ENCODE data around the gene MRPL37. TPM values are rescaled to one million over a fixed set of nuclear protein-coding genes. Genes with fewer than 3 reads are reported as not detected.

Gene MRPL37
- total RNA-seq, 2 experiments from 2014 or later, result 107 to 126 TPM

GRCh38 chr1:54156986-54157385 is 43.0 kb upstream of the MRPL37 start:
- H3K9me3 ChIP-seq (ENCODE audit: low read length), result no peaks in the 10 kb centered on the region
- H3K4me1 ChIP-seq (ENCODE audit: insufficient read depth, low read length, poor library complexity, severe bottlenecking), result peaks cover 8% of the 10 kb centered on the region
- no peak overlapping the region for H3K4me2 ChIP-seq (ENCODE audit: low read length)
- BruUV-seq (replicated peaks), result no TSS peak
- intact Hi-C loops (cut with micrococcal nuclease; ENCODE audit: unreplicated experiment), result no loop called here
- H2AFZ ChIP-seq (ENCODE audit: low read length), result no peak overlapping the region
- POLR2A ChIA-PET, result no interaction called here
- H3K9me2 ChIP-seq (ENCODE audit: insufficient read depth, low read length), result no peaks in the 10 kb centered on the region
- H3K79me2 ChIP-seq (ENCODE audit: insufficient read depth, low read depth, low read length), result no peaks in the 10 kb centered on the region
- CTCF ChIA-PET (ENCODE audit: unreplicated experiment), result no interaction called here
- H3K36me3 ChIP-seq (ENCODE audit: insufficient read depth, low read length), result no peaks in the 10 kb centered on the region
- H3K4me3 ChIP-seq (ENCODE audit: low read depth, low read length, poor library complexity, severe bottlenecking), result no peak overlapping the region
- no peaks in the 10 kb centered on the region for H4K20me1 ChIP-seq (ENCODE audit: insufficient read depth, low read length)
- DNase-seq (ENCODE audit: low spot score), result no peak
- H3K27ac ChIP-seq (ENCODE audit: low read depth, low read length, poor library complexity, severe bottlenecking), result no peak overlapping the region
- no peak for TF ChIP-seq CTCF (conservative IDR thresholded peaks at IDR 0.05; ENCODE audit: low read length)
- TF ChIP-seq EZH2phosphoT487 (IDR thresholded peaks at IDR 0.05; ENCODE audit: borderline replicate concordance, low read depth, low read length), result no peak

DNA sequence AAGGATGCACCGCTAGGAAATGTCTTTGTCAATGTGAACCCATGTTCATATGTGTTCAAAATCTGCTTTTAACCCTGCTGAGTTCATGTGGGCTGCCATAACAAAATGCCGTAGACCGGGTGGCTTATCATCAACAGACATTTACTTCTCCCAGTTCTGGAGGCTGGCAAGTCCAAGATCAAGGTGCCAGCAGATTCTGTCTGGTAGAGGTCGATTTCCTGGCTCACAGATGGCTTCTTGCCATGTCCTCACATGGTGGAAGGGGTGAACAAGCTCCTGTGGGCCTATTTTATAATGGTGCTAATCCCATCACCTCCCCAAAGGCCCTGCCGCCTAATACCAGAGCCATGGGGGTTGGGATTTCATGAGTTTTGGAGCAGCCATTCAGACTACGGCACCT is 42.6 kb upstream of the MRPL37 start:
- TF ChIP-seq CTCF (conservative IDR thresholded peaks at IDR 0.05; ENCODE audit: low read length), result no peak
- TF ChIP-seq EZH2phosphoT487 (IDR thresholded peaks at IDR 0.05; ENCODE audit: borderline replicate concordance, low read depth, low read length), result no peak
- Histone ChIP-seq H3K4me3 (ENCODE audit: low read depth, low read length, poor library complexity, severe bottlenecking) (no peak overlapping the region), H3K4me1 (ENCODE audit: insufficient read depth, low read length, poor library complexity, severe bottlenecking) (peaks cover 8% of the 10 kb centered on the region), H2AFZ (ENCODE audit: low read length) (no peak overlapping the region), H3K79me2 (ENCODE audit: insufficient read depth, low read depth, low read length) (no peaks in the 10 kb centered on the region), H4K20me1 (ENCODE audit: insufficient read depth, low read length) (no peaks in the 10 kb centered on the region), H3K4me2 (ENCODE audit: low read length) (no peak overlapping the region), H3K9me2 (ENCODE audit: insufficient read depth, low read length) (no peaks in the 10 kb centered on the region), H3K9me3 (ENCODE audit: low read length) (no peaks in the 10 kb centered on the region), H3K27ac (ENCODE audit: low read depth, low read length, poor library complexity, severe bottlenecking) (no peak overlapping the region), H3K36me3 (ENCODE audit: insufficient read depth, low read length) (no peaks in the 10 kb centered on the region)
- no TSS peak for BruUV-seq (replicated peaks)
- intact Hi-C loops (cut with micrococcal nuclease; ENCODE audit: unreplicated experiment), result no loop called here
- ChIA-PET CTCF (ENCODE audit: unreplicated experiment) (no interaction called here), POLR2A (no interaction called here)
- DNase-seq (ENCODE audit: low spot score), result no peak

GRCh38 chr1:54158071-54158470 is 41.9 kb upstream of the MRPL37 start:
- Histone ChIP-seq H2AFZ (ENCODE audit: low read length) (no peak overlapping the region), H3K4me1 (ENCODE audit: insufficient read depth, low read length, poor library complexity, severe bottlenecking) (peaks cover 8% of the 10 kb centered on the region), H4K20me1 (ENCODE audit: insufficient read depth, low read length) (no peaks in the 10 kb centered on the region), H3K9me2 (ENCODE audit: insufficient read depth, low read length) (no peaks in the 10 kb centered on the region), H3K36me3 (ENCODE audit: insufficient read depth, low read length) (no peaks in the 10 kb centered on the region), H3K79me2 (ENCODE audit: insufficient read depth, low read depth, low read length) (no peaks in the 10 kb centered on the region), H3K4me2 (ENCODE audit: low read length) (no peak overlapping the region), H3K27ac (ENCODE audit: low read depth, low read length, poor library complexity, severe bottlenecking) (no peak overlapping the region), H3K4me3 (ENCODE audit: low read depth, low read length, poor library complexity, severe bottlenecking) (no peak overlapping the region), H3K9me3 (ENCODE audit: low read length) (no peaks in the 10 kb centered on the region)
- DNase-seq (ENCODE audit: low spot score), result no peak
- BruUV-seq (replicated peaks), result no TSS peak
- TF ChIP-seq EZH2phosphoT487 (IDR thresholded peaks at IDR 0.05; ENCODE audit: borderline replicate concordance, low read depth, low read length), result no peak
- no peak for TF ChIP-seq CTCF (conservative IDR thresholded peaks at IDR 0.05; ENCODE audit: low read length)
- intact Hi-C loops (cut with micrococcal nuclease; ENCODE audit: unreplicated experiment), result no loop called here
- ChIA-PET CTCF (ENCODE audit: unreplicated experiment) (no interaction called here), POLR2A (no interaction called here)

Data from OCI-LY7 (cell line).